Measurements from ENCODE around the gene GRK4.

Gene GRK4

DNA sequence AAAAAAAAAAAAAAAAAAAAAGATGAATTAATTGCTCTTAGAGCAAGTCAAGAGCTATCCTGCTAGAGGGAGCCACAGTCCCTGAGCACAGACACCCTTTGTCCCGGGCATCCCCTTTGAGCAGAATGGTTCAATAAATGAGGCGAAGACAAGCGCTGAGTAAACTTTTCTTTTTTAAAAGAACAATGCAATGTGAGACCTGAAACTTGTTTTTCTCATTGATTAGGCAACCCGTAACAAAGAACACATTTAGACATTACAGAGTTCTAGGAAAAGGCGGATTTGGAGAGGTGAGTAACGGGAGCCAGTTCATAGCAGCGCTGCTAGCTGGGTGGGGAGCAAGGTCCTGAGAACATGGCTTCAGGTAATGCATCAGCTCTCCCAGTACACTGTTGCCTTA, 46.1 kb downstream of the GRK4 start:
- no peak for DNase-seq (ENCODE audit: insufficient read length, low spot score)
- no peak for FAIRE-seq
- no peak for TF ChIP-seq POLR2A (IDR thresholded peaks at IDR 0.05; ENCODE audit: low read depth, low read length)
- TF ChIP-seq POU2F2 (IDR thresholded peaks at IDR 0.05; ENCODE audit: low read depth, low read length), result no peak
- no peak for TF ChIP-seq PAX5 (IDR thresholded peaks at IDR 0.05; ENCODE audit: insufficient read depth, low read length, severe bottlenecking)
- no peak for TF ChIP-seq SPI1 (IDR thresholded peaks at IDR 0.05; ENCODE audit: low read depth, low read length)
- TF ChIP-seq TAF1 (IDR thresholded peaks at IDR 0.05; ENCODE audit: low read depth, low read length), result no peak

DNA sequence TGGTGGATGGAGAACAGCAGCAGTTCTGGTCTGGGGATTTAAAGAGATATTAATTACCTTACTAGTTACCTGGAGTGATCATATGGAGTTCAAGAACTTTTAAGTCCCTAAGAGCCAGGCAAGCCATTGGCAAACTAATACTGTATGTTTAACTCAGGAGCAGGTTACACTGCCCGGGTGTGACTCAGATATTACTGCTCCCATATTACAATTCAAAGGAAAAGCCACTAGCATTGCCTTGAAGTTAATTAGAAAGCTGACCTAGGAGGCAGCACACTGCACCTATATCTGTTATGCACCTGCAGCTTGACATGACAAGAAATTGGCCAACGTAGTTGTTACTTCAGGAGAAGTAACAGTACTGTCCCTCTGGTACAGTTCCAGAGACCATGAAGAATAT, 47.2 kb downstream of the GRK4 start:
- TF ChIP-seq POLR2AphosphoS5 (IDR thresholded peaks at IDR 0.05; ENCODE audit: low read depth, low read length), result no peak
- no peak for TF ChIP-seq POU2F2 (IDR thresholded peaks at IDR 0.05; ENCODE audit: low read depth, low read length)
- DNase-seq (ENCODE audit: insufficient read length, low spot score), result no peak
- no peak for FAIRE-seq

DNA sequence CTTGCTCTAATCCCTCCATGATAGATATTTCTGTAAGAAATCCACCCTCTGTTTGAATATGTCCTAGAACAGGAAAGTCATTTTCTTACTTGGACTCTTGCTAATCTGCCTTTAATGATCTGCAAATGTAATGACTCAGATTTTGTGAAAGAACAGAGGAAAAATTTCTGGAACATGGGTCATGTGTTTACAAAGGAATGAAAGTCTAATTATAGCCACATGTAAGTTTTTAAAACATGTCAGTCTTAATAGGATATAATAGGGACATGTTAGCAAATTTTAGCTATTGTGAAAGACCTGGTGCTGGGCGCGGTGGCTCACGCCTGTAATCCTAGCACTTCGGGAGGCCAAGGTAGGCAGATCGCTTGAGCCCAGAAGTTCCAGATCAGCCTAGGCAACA, 47.6 kb downstream of the GRK4 start:
- FAIRE-seq (no peak), DNase-seq (ENCODE audit: insufficient read length, low spot score) (no peak)
- TF ChIP-seq SPI1 (IDR thresholded peaks at IDR 0.05; ENCODE audit: low read depth, low read length) (no peak), PAX5 (IDR thresholded peaks at IDR 0.05; ENCODE audit: insufficient read depth, low read length, severe bottlenecking) (no peak), POLR2AphosphoS5 (IDR thresholded peaks at IDR 0.05; ENCODE audit: low read depth, low read length) (no peak), POLR2A (IDR thresholded peaks at IDR 0.05; ENCODE audit: low read depth, low read length) (no peak), POU2F2 (IDR thresholded peaks at IDR 0.05; ENCODE audit: low read depth, low read length) (no peak)

DNA sequence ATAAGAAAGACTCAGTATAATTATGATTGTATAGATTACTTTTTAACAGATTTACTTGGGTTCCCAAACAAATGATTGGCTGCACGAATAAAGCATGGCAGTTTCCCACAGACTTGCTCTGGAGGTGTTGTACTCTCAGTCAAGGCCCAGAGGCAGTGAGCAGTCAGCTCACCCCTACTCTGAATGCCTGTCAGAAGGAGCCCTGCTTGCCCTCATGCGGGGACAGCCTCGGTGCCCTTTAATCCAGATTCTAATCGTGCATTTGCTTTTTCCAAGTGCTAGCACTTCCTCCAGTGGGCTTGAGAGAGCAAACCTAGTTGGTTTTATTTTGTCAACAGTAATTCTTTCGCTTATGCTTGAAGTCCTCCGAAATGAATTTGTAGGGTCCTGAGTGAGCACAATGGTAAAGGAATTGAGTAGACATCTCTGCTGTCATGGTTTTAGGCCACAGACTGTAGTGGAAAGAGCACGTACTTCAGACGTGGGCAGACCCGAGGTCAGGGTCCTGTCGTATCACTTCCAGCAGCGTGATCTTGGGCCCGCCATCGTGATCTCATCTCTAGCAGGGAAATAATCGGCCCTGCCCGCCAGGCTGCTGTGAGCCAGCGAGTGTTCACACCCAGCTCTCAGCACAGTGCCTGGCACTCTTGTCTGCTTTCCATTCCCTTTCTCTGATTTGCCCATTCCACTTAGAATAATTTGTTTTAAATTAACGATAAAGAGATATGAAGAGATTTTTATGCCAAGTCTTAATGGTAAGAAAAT, 48.3 kb downstream of the GRK4 start:
- TF ChIP-seq PAX5 (IDR thresholded peaks at IDR 0.05; ENCODE audit: insufficient read depth, low read length, severe bottlenecking) (no peak), POU2F2 (IDR thresholded peaks at IDR 0.05; ENCODE audit: low read depth, low read length) (no peak), POLR2AphosphoS5 (IDR thresholded peaks at IDR 0.05; ENCODE audit: low read depth, low read length) (no peak), POLR2A (IDR thresholded peaks at IDR 0.05; ENCODE audit: low read depth, low read length) (no peak), SPI1 (IDR thresholded peaks at IDR 0.05; ENCODE audit: low read depth, low read length) (no peak), TAF1 (IDR thresholded peaks at IDR 0.05; ENCODE audit: low read depth, low read length) (no peak)
- DNase-seq (ENCODE audit: insufficient read length, low spot score) (no peak), FAIRE-seq (no peak)

DNA sequence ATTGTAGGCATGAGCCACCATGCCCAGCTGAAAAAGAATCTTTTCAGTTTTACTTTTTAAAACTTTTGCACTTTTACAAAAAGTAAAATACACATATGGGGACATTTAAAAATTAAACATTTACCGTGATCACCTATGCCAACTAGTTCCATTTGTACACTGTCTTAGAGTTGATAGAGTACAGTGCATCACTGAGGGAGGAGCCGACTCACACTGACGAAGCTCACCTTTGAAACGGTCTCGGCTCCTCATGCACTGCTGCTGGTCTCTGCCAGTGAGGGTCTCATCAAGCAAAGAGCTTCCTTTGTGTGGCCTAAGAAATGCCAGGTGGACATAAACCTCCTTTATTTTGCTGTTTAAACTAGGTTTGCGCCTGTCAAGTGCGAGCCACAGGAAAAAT, 50.0 kb downstream of the GRK4 start:
- DNase-seq (ENCODE audit: insufficient read length, low spot score) (no peak), FAIRE-seq (no peak)
- TF ChIP-seq POLR2A (IDR thresholded peaks at IDR 0.05; ENCODE audit: low read depth, low read length) (no peak), POU2F2 (IDR thresholded peaks at IDR 0.05; ENCODE audit: low read depth, low read length) (no peak), PAX5 (IDR thresholded peaks at IDR 0.05; ENCODE audit: insufficient read depth, low read length, severe bottlenecking) (no peak), POLR2AphosphoS5 (IDR thresholded peaks at IDR 0.05; ENCODE audit: low read depth, low read length) (no peak), TAF1 (IDR thresholded peaks at IDR 0.05; ENCODE audit: low read depth, low read length) (no peak), SPI1 (IDR thresholded peaks at IDR 0.05; ENCODE audit: low read depth, low read length) (no peak)

DNA sequence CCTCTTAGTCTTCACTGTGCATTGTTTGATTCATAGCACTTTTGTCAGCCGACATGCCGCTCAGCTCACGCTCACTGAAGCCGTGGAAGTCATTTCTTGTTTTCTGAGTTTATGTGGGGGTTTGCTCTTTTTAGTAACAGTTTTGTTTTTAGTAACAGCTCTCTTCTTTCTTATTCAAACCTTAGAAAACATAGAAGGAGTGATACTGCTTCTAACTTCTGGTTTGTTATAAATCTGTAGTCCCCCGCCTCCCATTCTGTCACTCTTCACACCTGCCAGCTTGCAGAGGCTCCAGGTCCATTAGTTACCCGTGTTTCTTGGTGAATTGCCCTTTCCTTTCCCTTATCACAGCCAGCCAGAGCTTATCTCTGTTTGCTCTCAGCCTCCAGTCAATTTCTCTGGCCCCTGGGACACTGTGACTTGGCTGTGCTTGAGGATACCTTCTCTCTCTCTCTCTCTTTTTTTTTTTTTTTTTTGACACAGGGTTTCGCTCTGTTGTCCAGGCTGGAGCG, 50.5 kb downstream of the GRK4 start:
- peak; percentile 80 for FAIRE-seq
- DNase-seq (ENCODE audit: insufficient read length, low spot score), result peak; percentile 41
- peak; percentile 18; the same call in 1 of the 2 replicates for TF ChIP-seq SPI1 (IDR thresholded peaks at IDR 0.05; ENCODE audit: low read depth, low read length)
- no peak for TF ChIP-seq POLR2A (IDR thresholded peaks at IDR 0.05; ENCODE audit: low read depth, low read length)
- TF ChIP-seq POLR2AphosphoS5 (IDR thresholded peaks at IDR 0.05; ENCODE audit: low read depth, low read length), result no peak

DNA sequence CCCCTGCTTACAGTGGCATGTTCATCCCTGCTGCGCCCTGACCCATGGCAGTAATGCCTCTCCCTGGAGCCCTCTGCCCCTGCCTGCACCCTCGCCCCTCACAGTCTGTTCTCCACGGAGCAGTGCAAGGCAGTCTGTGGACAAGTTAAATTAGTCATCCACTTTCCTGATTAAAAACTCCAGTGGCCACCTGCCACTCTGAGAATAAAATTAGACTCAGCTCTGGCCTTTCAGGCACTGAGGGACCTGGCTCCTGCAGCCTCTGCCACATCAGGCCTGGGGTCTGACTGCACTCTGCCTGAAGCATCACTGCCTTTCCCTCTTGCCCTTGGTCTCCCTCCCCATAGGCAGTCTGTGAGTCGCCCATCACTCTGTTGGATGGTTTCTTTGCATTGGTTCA, 53.6 kb downstream of the GRK4 start:
- no peak for DNase-seq (ENCODE audit: insufficient read length, low spot score)
- TF ChIP-seq PAX5 (IDR thresholded peaks at IDR 0.05; ENCODE audit: insufficient read depth, low read length, severe bottlenecking) (no peak), TAF1 (IDR thresholded peaks at IDR 0.05; ENCODE audit: low read depth, low read length) (no peak), SPI1 (IDR thresholded peaks at IDR 0.05; ENCODE audit: low read depth, low read length) (no peak), POLR2A (IDR thresholded peaks at IDR 0.05; ENCODE audit: low read depth, low read length) (no peak), POLR2AphosphoS5 (IDR thresholded peaks at IDR 0.05; ENCODE audit: low read depth, low read length) (no peak), POU2F2 (IDR thresholded peaks at IDR 0.05; ENCODE audit: low read depth, low read length) (no peak)
- no peak for FAIRE-seq

DNA sequence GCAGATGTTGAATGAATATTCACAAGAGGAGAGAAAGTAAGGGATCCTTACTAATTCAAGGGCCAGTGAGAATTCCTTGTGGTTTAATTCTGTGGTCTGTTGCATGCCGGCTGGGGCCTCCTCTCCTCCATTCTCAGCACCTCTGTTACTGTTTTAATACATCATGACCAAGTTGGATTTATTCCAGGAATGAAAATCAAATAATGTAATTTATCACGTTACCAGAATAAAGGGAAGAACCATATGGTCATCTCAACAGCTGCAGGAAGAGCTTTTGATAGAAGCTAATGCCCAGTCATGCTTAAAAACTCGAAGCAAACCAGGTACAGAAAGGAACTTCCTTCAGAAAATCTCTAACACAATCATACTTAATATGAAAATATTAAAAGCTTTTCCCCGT, 54.1 kb downstream of the GRK4 start:
- TF ChIP-seq POLR2AphosphoS5 (IDR thresholded peaks at IDR 0.05; ENCODE audit: low read depth, low read length), result no peak
- TF ChIP-seq TAF1 (IDR thresholded peaks at IDR 0.05; ENCODE audit: low read depth, low read length), result no peak
- no peak for TF ChIP-seq POU2F2 (IDR thresholded peaks at IDR 0.05; ENCODE audit: low read depth, low read length)
- no peak for TF ChIP-seq SPI1 (IDR thresholded peaks at IDR 0.05; ENCODE audit: low read depth, low read length)
- TF ChIP-seq PAX5 (IDR thresholded peaks at IDR 0.05; ENCODE audit: insufficient read depth, low read length, severe bottlenecking), result no peak
- no peak for TF ChIP-seq POLR2A (IDR thresholded peaks at IDR 0.05; ENCODE audit: low read depth, low read length)
- DNase-seq (ENCODE audit: insufficient read length, low spot score), result no peak
- no peak for FAIRE-seq

DNA sequence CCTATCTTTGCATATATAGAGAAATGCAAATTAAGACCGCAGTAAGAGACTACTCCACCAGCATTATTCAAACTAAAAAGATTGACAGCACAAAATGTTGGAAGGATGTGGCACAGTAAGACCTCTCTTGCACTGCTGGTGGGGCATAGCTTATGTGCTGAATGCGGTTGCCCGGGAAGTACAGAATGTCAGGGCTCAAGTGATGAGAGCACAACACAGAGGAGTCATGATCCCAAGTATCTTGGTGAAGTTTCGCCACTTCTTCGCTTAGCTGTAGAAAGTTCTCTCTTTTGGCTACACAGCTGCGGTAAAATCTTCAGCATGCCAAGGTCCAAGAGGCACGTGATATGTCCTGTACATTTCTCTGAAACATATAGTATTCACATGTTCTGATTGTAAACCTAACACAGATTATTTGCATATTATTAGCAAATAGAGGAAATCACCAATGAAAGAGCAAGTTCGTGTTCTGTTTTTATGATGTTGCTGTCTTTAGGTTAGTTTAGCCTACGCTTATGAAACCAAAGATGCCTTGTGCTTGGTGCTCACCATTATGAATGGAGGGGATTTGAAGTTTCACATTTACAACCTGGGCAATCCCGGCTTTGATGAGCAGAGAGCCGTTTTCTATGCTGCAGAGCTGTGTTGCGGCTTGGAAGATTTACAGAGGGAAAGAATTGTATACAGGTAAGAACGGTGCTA, 55.9 kb downstream of the GRK4 start:
- FAIRE-seq, result peak; percentile 68
- TF ChIP-seq TAF1 (IDR thresholded peaks at IDR 0.05; ENCODE audit: low read depth, low read length) (no peak), POLR2A (IDR thresholded peaks at IDR 0.05; ENCODE audit: low read depth, low read length) (no peak)
- no peak for DNase-seq (ENCODE audit: insufficient read length, low spot score)

DNA sequence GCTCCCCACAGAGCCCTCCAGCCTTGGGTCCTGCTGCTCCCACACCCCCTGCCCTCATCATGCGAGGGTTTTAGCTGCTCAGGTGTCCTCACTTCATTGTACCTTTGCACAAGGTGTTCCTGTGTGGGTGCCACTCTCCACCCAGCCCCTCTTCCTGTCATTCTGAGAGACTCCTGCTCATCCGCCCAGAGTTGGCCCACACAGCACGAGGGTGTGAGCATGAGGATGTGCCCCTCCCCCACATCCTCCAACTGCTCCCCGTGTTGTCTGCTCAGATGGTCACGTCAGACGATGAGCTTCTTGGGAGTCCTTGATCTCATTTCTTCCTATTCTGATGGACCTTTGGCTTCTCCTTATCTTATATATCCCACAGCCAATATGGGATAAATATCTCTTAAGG, 57.8 kb downstream of the GRK4 start:
- DNase-seq (ENCODE audit: insufficient read length, low spot score) (no peak), FAIRE-seq (peak; percentile 40)
- no peak for TF ChIP-seq SPI1 (IDR thresholded peaks at IDR 0.05; ENCODE audit: low read depth, low read length)
- no peak for TF ChIP-seq POLR2A (IDR thresholded peaks at IDR 0.05; ENCODE audit: low read depth, low read length)
- TF ChIP-seq TAF1 (IDR thresholded peaks at IDR 0.05; ENCODE audit: low read depth, low read length), result no peak
- TF ChIP-seq POLR2AphosphoS5 (IDR thresholded peaks at IDR 0.05; ENCODE audit: low read depth, low read length), result no peak
- no peak for TF ChIP-seq POU2F2 (IDR thresholded peaks at IDR 0.05; ENCODE audit: low read depth, low read length)
- no peak for TF ChIP-seq PAX5 (IDR thresholded peaks at IDR 0.05; ENCODE audit: insufficient read depth, low read length, severe bottlenecking)
